Retinal pigment epithelial cell (primary cell): ENCODE measurements around the gene NEUROD4.

Experiments used
- DNase-seq: peaks from one replicate; pipeline ENCODE4 v3.0.0-alpha.2; 2010; ENCODE audit warnings: low read depth
- H3K4me3 ChIP-seq: 2 replicates; pipeline ENCODE4 v1.5.1; 2011; ENCODE audit warnings: mild to moderate bottlenecking, low read length, control low read depth, moderate library complexity
- CTCF ChIP-seq: conservative IDR thresholded peaks from 2 replicates; pipeline ENCODE4 v1.5.1; 2011; ENCODE audit warnings: low read depth, low read length, control low read depth, inconsistent platforms

Gene NEUROD4

GRCh38 chr12:55041345-55042055, 21.7 kb downstream of the NEUROD4 start:
- no peak for TF ChIP-seq CTCF
- no peak for DNase-seq
- H3K4me3 ChIP-seq = no peak overlapping the region

DNA sequence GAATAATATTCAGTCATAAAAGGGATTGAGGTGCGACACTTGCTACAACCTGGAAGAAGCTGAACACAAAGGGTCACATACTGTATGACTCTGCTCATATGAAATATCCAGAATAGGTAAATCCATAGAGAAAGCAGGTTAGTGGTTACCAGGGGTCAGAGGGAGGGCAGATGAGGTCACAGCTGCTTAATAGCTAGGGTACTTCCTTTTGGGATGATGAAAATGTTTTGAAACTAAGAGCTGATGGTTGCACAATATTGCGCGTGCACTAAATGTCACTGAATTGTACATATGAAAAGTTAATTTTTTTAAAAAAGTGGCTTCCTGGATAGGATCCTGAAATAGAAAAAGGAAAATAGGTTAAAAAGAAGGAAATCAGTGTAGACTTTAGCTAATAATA, 23.8 kb downstream of the NEUROD4 start:
- no peak for TF ChIP-seq CTCF
- DNase-seq = no peak
- H3K4me3 ChIP-seq = no peak overlapping the region

DNA sequence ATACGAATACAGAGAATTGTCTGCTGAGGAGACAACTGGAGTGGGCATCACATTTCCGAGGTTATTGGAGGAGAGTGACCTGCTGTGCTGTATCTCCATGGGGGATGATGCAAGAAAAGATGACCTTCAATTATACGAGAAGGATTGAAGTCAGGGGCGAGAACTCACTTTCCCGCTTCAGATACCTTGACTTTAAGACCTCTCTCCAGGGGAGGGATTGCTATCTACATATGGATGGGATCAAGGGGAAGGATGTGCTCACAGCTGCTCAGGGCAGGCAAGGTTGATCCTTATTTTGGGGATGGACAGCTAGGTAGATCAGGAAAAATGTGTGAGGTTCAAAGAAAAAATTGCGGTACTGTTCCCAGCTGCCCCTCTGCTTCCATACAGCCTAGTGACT, 24.4 kb downstream of the NEUROD4 start:
- DNase-seq = no peak
- H3K4me3 ChIP-seq = no peak overlapping the region

DNA sequence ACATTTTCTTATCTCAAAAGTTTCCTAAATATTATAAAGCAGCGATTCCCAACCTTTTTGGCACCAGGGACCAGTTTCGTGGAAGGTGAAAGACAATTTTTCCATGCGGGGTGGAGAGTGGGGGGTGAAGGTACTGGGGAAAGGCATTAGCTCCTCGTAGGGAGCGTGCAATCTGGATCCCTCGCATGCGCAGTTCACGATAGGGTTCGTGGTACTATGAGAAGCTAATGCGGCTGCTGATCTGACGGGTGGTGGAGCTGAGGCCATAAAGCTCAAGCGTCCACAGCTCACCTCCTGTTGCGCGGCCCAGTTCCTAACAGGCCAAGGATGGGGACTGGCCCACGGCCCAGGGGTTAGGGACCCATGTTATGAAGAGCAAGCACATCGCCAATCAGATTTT, 29.9 kb downstream of the NEUROD4 start:
- DNase-seq = no peak
- TF ChIP-seq CTCF = no peak
- no peak overlapping the region for H3K4me3 ChIP-seq

More for the DNA sequence above, 24.4 kb downstream of the NEUROD4 start:
- TF ChIP-seq CTCF = no peak

GRCh38 chr12:55051197-55051947, 31.6 kb downstream of the NEUROD4 start:
- no peak for DNase-seq
- TF ChIP-seq CTCF = no peak
- H3K4me3 ChIP-seq = no peak overlapping the region

GRCh38 chr12:55057481-55057880, 37.7 kb downstream of the NEUROD4 start:
- no peak for DNase-seq
- no peak overlapping the region for H3K4me3 ChIP-seq
- no peak for TF ChIP-seq CTCF

- no peak for TF ChIP-seq CTCF
- H3K4me3 ChIP-seq = no peak overlapping the region
- DNase-seq = no peak
These were observed 38.3 kb downstream of the NEUROD4 start for GRCh38 chr12:55058082-55058481.
